ENCODE measurements around the gene ZNF792. TPM values are rescaled to one million over a fixed set of nuclear protein-coding genes. Genes with fewer than 3 reads are reported as not detected.

The ZNF792 gene
- 4.0 and 4.4 TPM in 2 replicates for total RNA-seq

GRCh38 chr19:34963573-34964406 lies at the start of gene ZNF792:
Gene ZNF792, minus strand, starts transcription at chr19:34964229. Its CDS starts 567 bp downstream, at chr19:34963662.

GRCh38 chr19:34999498-35000337 lies 35.7 kb upstream of the ZNF792 start, which contains the start of gene GRAMD1A:
Gene GRAMD1A, plus strand, starts transcription at chr19:35000323. Its CDS starts 156 bp downstream, at chr19:35000479.

GRCh38 chr19:34926685-34927375 lies 37.2 kb downstream of the ZNF792 start, which contains the start of gene ZNF30:
Gene ZNF30, plus strand, starts transcription at chr19:34926903. Its CDS starts 3,045 bp downstream, at chr19:34929948.

Other genes starting within 250 kb of the ZNF792 start
- gene ZNF181, start 230.0 kb downstream of the ZNF792 start, total RNA-seq: 11.9 and 13.5 TPM in 2 replicates
- 3.7 and 5.2 TPM in 2 replicates for gene ZNF599, start 191.0 kb downstream of the ZNF792 start, total RNA-seq
- 2.6 and 2.9 TPM in 2 replicates for gene ZNF30, start 37.3 kb downstream of the ZNF792 start, total RNA-seq
- gene GRAMD1A, start 36.1 kb upstream of the ZNF792 start, total RNA-seq: 17.2 and 24.6 TPM in 2 replicates
- 16.1 and 32.8 TPM in 2 replicates for gene SCN1B, start 66.2 kb upstream of the ZNF792 start, total RNA-seq
- gene HPN, start 77.5 kb upstream of the ZNF792 start, total RNA-seq: 0.12 TPM in 1 of 2 replicates, not detected in the other
- gene FXYD3, start 151.6 kb upstream of the ZNF792 start, total RNA-seq: not detected in 2 replicates
- 0.06 and 0.13 TPM in 2 replicates for gene LGI4, start 170.8 kb upstream of the ZNF792 start, total RNA-seq
- 3.4 and 7.0 TPM in 2 replicates for gene FXYD1, start 174.6 kb upstream of the ZNF792 start, total RNA-seq
- not detected in 2 replicates for gene FXYD7, start 179.0 kb upstream of the ZNF792 start, total RNA-seq
- 35.1 and 39.1 TPM in 2 replicates for gene FXYD5, start 190.5 kb upstream of the ZNF792 start, total RNA-seq